ENCODE data around the gene PLCH1. TPM values are rescaled to one million over a fixed set of nuclear protein-coding genes. Genes with fewer than 3 reads are reported as not detected.

Gene PLCH1
- total and polyA plus RNA-seq, 2 experiments from 2014 or later: 8.1 to 25.3 TPM

DNA sequence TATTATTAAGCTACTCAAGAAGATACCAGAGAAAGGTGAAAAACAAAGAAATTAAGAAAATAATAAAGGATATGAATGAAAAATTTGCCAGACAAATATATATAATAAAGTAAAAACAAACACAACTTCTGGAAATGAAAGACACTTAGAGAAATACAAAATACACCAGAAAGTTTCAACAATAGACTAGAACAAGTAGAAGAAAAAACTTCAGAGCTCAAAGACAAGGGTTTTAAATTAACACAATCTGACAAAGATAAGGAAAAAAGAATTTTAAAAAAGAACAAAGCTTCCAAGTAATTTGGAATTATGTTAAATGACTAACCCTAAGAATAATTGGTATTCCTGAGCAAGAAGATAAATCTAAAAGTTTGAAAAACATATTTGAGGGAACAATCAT lies 135.3 kb downstream of the PLCH1 start:
- no peaks in the 10 kb centered on the region for H4K20me1 ChIP-seq (replicated peaks; ENCODE audit: insufficient read depth)
- ATAC-seq: no peak
- H3K27ac ChIP-seq (ENCODE audit: low read depth): no peak overlapping the region
- no peaks in the 10 kb centered on the region; the same call in 1 of the 2 replicates for H3K9me2 ChIP-seq (ENCODE audit: insufficient read depth)
- Mint-ChIP-seq H3K27me3 (ENCODE audit: insufficient read depth, low read depth, poor library complexity) (no peaks in the 10 kb centered on the region), H3K27ac (no peak overlapping the region), H3K36me3 (ENCODE audit: low read depth) (peaks cover 20% of the 10 kb centered on the region), H3K4me1 (peaks cover 33% of the 10 kb centered on the region), H3K4me3 (no peak overlapping the region), H3K9me3 (peaks cover 10% of the 10 kb centered on the region)
- no peak for DNase-seq (ENCODE audit: low spot score)
- H3K4me2 ChIP-seq: no peak overlapping the region
- no peaks in the 10 kb centered on the region for H3K36me3 ChIP-seq (ENCODE audit: insufficient read depth)
- H3F3A ChIP-seq (replicated peaks; ENCODE audit: low read depth): no peaks in the 10 kb centered on the region
- no peak overlapping the region for H3K4me3 ChIP-seq
- H2AFZ ChIP-seq: no peak overlapping the region
- TF ChIP-seq NANOG (IDR thresholded peaks at IDR 0.05; ENCODE audit: borderline replicate concordance) (no peak), STAT1 (IDR thresholded peaks at IDR 0.05; ENCODE audit: unreplicated experiment) (no peak), EZH2 (IDR thresholded peaks at IDR 0.05; ENCODE audit: low read depth, unreplicated experiment) (no peak)
- H3K4me1 ChIP-seq (ENCODE audit: insufficient read depth): peaks cover 29% of the 10 kb centered on the region
- H3K27me3 ChIP-seq (ENCODE audit: insufficient read depth): no peaks in the 10 kb centered on the region
- H3K79me2 ChIP-seq (replicated peaks; ENCODE audit: insufficient read depth): peaks cover 44% of the 10 kb centered on the region

DNA sequence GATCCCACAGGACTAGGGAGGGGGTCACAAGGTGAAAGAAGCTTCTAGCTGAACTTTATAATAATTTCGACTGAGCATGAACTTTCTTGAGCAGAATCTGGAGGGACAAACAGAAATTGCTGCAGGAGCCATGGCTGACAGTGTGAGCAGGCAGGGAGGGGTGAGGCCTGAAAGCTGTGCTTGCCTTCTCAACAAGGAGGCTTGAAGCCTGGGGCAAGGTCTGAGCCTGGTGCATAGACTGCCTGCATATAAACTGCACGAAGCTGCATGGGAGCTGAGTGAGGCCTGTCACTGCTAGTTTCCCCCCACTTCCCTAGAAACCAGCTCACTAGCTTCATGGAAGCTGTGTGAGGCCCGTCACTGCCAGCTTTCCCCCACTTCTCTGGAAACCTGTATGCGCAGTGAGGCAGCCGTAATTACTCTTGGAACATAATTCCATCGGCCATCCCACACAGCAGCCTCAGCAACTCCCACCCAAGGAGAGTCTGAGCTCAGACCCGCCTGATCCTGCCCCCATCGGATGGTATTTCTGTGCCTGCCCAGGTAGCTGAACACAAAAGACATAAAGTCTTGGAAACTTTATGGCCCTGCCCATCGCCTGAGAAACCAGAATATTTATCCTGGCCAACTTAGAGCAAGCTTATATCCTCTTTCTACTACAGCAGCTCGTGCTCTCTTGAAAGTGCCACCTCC lies 136.5 kb downstream of the PLCH1 start:
- Histone ChIP-seq H3K4me1 (ENCODE audit: insufficient read depth) (peaks cover 29% of the 10 kb centered on the region), H4K20me1 (replicated peaks; ENCODE audit: insufficient read depth) (no peaks in the 10 kb centered on the region), H3F3A (replicated peaks; ENCODE audit: low read depth) (no peaks in the 10 kb centered on the region), H3K79me2 (replicated peaks; ENCODE audit: insufficient read depth) (peaks cover 35% of the 10 kb centered on the region), H3K27me3 (ENCODE audit: insufficient read depth) (no peaks in the 10 kb centered on the region), H3K4me2 (no peak overlapping the region), H2AFZ (no peak overlapping the region), H3K4me3 (no peak overlapping the region), H3K36me3 (ENCODE audit: insufficient read depth) (no peaks in the 10 kb centered on the region), H3K27ac (ENCODE audit: low read depth) (peak overlapping the region; percentile 17; the same call in 1 of the 2 replicates), H3K9me2 (ENCODE audit: insufficient read depth) (no peaks in the 10 kb centered on the region; the same call in 1 of the 2 replicates)
- no peaks in the 10 kb centered on the region; the same call in 1 of the 3 replicates for H3K9me3 Mint-ChIP-seq
- no peak for TF ChIP-seq EZH2phosphoT487 (IDR thresholded peaks at IDR 0.05; ENCODE audit: unreplicated experiment)
- no peak for TF ChIP-seq ZNF331 (CRISPR knock-in tag; IDR thresholded peaks at IDR 0.05; ENCODE audit: low read depth)
- TF ChIP-seq ZNF114 (CRISPR knock-in tag; IDR thresholded peaks at IDR 0.05): no peak
- TF ChIP-seq, protein P1, sequence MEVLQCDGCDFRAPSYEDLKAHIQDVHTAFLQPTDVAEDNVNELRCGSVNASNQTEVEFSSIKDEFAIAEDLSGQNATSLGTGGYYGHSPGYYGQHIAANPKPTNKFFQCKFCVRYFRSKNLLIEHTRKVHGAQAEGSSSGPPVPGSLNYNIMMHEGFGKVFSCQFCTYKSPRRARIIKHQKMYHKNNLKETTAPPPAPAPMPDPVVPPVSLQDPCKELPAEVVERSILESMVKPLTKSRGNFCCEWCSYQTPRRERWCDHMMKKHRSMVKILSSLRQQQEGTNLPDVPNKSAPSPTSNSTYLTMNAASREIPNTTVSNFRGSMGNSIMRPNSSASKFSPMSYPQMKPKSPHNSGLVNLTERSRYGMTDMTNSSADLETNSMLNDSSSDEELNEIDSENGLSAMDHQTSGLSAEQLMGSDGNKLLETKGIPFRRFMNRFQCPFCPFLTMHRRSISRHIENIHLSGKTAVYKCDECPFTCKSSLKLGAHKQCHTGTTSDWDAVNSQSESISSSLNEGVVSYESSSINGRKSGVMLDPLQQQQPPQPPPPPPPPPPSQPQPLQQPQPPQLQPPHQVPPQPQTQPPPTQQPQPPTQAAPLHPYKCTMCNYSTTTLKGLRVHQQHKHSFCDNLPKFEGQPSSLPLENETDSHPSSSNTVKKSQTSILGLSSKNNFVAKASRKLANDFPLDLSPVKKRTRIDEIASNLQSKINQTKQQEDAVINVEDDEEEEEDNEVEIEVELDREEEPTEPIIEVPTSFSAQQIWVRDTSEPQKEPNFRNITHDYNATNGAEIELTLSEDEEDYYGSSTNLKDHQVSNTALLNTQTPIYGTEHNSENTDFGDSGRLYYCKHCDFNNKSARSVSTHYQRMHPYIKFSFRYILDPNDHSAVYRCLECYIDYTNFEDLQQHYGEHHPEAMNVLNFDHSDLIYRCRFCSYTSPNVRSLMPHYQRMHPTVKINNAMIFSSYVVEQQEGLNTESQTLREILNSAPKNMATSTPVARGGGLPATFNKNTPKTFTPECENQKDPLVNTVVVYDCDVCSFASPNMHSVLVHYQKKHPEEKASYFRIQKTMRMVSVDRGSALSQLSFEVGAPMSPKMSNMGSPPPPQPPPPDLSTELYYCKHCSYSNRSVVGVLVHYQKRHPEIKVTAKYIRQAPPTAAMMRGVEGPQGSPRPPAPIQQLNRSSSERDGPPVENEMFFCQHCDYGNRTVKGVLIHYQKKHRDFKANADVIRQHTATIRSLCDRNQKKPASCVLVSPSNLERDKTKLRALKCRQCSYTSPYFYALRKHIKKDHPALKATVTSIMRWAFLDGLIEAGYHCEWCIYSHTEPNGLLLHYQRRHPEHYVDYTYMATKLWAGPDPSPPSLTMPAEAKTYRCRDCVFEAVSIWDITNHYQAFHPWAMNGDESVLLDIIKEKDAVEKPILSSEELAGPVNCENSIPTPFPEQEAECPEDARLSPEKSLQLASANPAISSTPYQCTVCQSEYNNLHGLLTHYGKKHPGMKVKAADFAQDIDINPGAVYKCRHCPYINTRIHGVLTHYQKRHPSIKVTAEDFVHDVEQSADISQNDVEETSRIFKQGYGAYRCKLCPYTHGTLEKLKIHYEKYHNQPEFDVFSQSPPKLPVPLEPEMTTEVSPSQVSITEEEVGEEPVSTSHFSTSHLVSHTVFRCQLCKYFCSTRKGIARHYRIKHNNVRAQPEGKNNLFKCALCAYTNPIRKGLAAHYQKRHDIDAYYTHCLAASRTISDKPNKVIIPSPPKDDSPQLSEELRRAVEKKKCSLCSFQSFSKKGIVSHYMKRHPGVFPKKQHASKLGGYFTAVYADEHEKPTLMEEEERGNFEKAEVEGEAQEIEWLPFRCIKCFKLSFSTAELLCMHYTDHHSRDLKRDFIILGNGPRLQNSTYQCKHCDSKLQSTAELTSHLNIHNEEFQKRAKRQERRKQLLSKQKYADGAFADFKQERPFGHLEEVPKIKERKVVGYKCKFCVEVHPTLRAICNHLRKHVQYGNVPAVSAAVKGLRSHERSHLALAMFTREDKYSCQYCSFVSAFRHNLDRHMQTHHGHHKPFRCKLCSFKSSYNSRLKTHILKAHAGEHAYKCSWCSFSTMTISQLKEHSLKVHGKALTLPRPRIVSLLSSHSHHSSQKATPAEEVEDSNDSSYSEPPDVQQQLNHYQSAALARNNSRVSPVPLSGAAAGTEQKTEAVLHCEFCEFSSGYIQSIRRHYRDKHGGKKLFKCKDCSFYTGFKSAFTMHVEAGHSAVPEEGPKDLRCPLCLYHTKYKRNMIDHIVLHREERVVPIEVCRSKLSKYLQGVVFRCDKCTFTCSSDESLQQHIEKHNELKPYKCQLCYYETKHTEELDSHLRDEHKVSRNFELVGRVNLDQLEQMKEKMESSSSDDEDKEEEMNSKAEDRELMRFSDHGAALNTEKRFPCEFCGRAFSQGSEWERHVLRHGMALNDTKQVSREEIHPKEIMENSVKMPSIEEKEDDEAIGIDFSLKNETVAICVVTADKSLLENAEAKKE (CRISPR knock-in tag; IDR thresholded peaks at IDR 0.05): no peak
- TF ChIP-seq JUNB (IDR thresholded peaks at IDR 0.05; ENCODE audit: unreplicated experiment): no peak
- no peak for TF ChIP-seq CREB1 (CRISPR knock-in tag; IDR thresholded peaks at IDR 0.05; ENCODE audit: low read depth)
- TF ChIP-seq STAT1 (IDR thresholded peaks at IDR 0.05; ENCODE audit: unreplicated experiment): no peak
- no peak for TF ChIP-seq ETS1 (IDR thresholded peaks at IDR 0.05)
- TF ChIP-seq REST (IDR thresholded peaks at IDR 0.05; ENCODE audit: unreplicated experiment): no peak
- H3K27me3 Mint-ChIP-seq (ENCODE audit: insufficient read depth, low read depth, poor library complexity): no peaks in the 10 kb centered on the region
- peak; percentile 44; the same call in 1 of the 3 replicates for ATAC-seq
- H3K27ac Mint-ChIP-seq: peak overlapping the region; percentile 65
- H3K4me1 Mint-ChIP-seq: peaks cover 33% of the 10 kb centered on the region
- peaks cover 7% of the 10 kb centered on the region; the same call in 2 of the 3 replicates for H3K36me3 Mint-ChIP-seq (ENCODE audit: low read depth)
- no peak overlapping the region for H3K4me3 Mint-ChIP-seq
- DNase-seq (ENCODE audit: low spot score): no peak
